ENCODE measurements around the gene IGFN1. TPM values are rescaled to one million over a fixed set of nuclear protein-coding genes. Genes with fewer than 3 reads are reported as not detected.

The IGFN1 gene
- total and polyA plus RNA-seq, 2 of the 8 experiments (the other 6 are each of a cell fraction or from before 2014, with no cell fraction given) = not detected

GRCh38 chr1:201163707-201164106 is 26.9 kb upstream of the IGFN1 start (continued):
- no peak for TF ChIP-seq SP4 (IDR thresholded peaks at IDR 0.05; ENCODE audit: low read length)
- no peak for TF ChIP-seq GTF2F1 (IDR thresholded peaks at IDR 0.05; ENCODE audit: borderline replicate concordance, low read depth, low read length)
- no peak for TF ChIP-seq KDM1A (IDR thresholded peaks at IDR 0.05; ENCODE audit: borderline replicate concordance, low read length)
- no peak for TF ChIP-seq NANOG (IDR thresholded peaks at IDR 0.05; ENCODE audit: insufficient read depth, low read depth, low read length, poor library complexity, severe bottlenecking)

Data from H1 (cell line).